ENCODE data around the gene SDHA. TPM values are rescaled to one million over a fixed set of nuclear protein-coding genes. Genes with fewer than 3 reads are reported as not detected.
A peak's percentile ranks its signal among the peaks of the same experiment; 100 is the strongest.
"Not testable (repeated sequence)": the region's sequence is repeated elsewhere in the genome, so short reads cannot be mapped to it uniquely, and the experiment has no call there.

The SDHA gene
- total RNA-seq, 1 donor from 2014 or later = 140 TPM

- DNase-seq (ENCODE audit: low spot score) = no peak
Measured at GRCh38 chr5:257148-257547, 39.0 kb downstream of the SDHA start.

- peak; percentile 30 for DNase-seq (ENCODE audit: low spot score)
Measured at GRCh38 chr5:263275-263974, 45.3 kb downstream of the SDHA start.

GRCh38 chr5:264338-264737 is 46.2 kb downstream of the SDHA start:
- no peak for DNase-seq (ENCODE audit: low spot score)

- not testable (repeated sequence) for DNase-seq (ENCODE audit: low spot score)
Measured at GRCh38 chr5:266311-267026, 48.3 kb downstream of the SDHA start.

GRCh38 chr5:267716-268115 is 49.6 kb downstream of the SDHA start:
- no peak for DNase-seq (ENCODE audit: low spot score)

GRCh38 chr5:270340-270739 is 52.2 kb downstream of the SDHA start:
- no peak for DNase-seq (ENCODE audit: low spot score)

GRCh38 chr5:271828-272167 is 53.7 kb downstream of the SDHA start:
- DNase-seq (ENCODE audit: low spot score) = not testable (repeated sequence)

- DNase-seq (ENCODE audit: low spot score) = not testable (repeated sequence)
Measured at GRCh38 chr5:273091-273490, 55.0 kb downstream of the SDHA start.

GRCh38 chr5:273491-273890 is 55.4 kb downstream of the SDHA start:
- DNase-seq (ENCODE audit: low spot score) = not testable (repeated sequence)

- DNase-seq (ENCODE audit: low spot score) = not testable (repeated sequence)
Measured at GRCh38 chr5:274346-274745, 56.2 kb downstream of the SDHA start.

- DNase-seq (ENCODE audit: low spot score) = no peak
Measured at GRCh38 chr5:278646-279045, 60.5 kb downstream of the SDHA start.

- DNase-seq (ENCODE audit: low spot score) = not testable (repeated sequence)
Measured at GRCh38 chr5:279051-279665, 61.0 kb downstream of the SDHA start.

GRCh38 chr5:285991-286557 is 68.0 kb downstream of the SDHA start:
- no peak for DNase-seq (ENCODE audit: low spot score)

- not testable (repeated sequence) for DNase-seq (ENCODE audit: low spot score)
Measured at GRCh38 chr5:290200-290599, 72.1 kb downstream of the SDHA start.

- not testable (repeated sequence) for DNase-seq (ENCODE audit: low spot score)
Measured at GRCh38 chr5:291345-291744, 73.2 kb downstream of the SDHA start.

GRCh38 chr5:294788-295187 is 76.7 kb downstream of the SDHA start:
- not testable (repeated sequence) for DNase-seq (ENCODE audit: low spot score)

GRCh38 chr5:296207-296606 is 78.1 kb downstream of the SDHA start:
- not testable (repeated sequence) for DNase-seq (ENCODE audit: low spot score)

GRCh38 chr5:296954-297353 is 78.8 kb downstream of the SDHA start:
- not testable (repeated sequence) for DNase-seq (ENCODE audit: low spot score)

- DNase-seq (ENCODE audit: low spot score) = not testable (repeated sequence)
Measured at GRCh38 chr5:297448-297847, 79.3 kb downstream of the SDHA start.

- not testable (repeated sequence) for DNase-seq (ENCODE audit: low spot score)
Measured at GRCh38 chr5:297991-298736, 80.0 kb downstream of the SDHA start.

- DNase-seq (ENCODE audit: low spot score) = no peak
Measured at GRCh38 chr5:298737-299125, 80.6 kb downstream of the SDHA start.

- not testable (repeated sequence) for DNase-seq (ENCODE audit: low spot score)
Measured at GRCh38 chr5:299921-300320, 81.8 kb downstream of the SDHA start.

All from mucosa of gallbladder (tissue), 1 donor.